G401 (cell line): ENCODE measurements around the gene ZNF891. TPM values are rescaled to one million over a fixed set of nuclear protein-coding genes. Genes with fewer than 3 reads are reported as not detected.

Experiments used
- DNase-seq: peaks from one replicate; pipeline ENCODE4 v3.0.0-alpha.2; 2015; ENCODE audit warnings: low spot score
- in situ Hi-C: cut with HindIII; loops from 2 replicates; pipeline ENCODE4 v1.10.0; 2016; ENCODE audit warnings: low sequenced_read_pairs, mixed read lengths
- total RNA-seq: library from RNA; depleted of rRNA; stranded (reverse); fragments of >200 nt; shearing (Covaris generic); gene quantifications from 2 replicates; pipeline ENCODE4 v1.2.3, GENCODE V29; 2014; rRNA removed

The ZNF891 gene
- total RNA-seq: 1.4 and 1.6 TPM in 2 replicates

GRCh38 chr12:133130038-133130807 is at the start of gene ZNF891, which contains the start of gene ZNF10:
ZNF891 (minus strand) TSS chr12:133130274; CDS start chr12:133121918, 8,356 bp downstream.
ZNF10 (plus strand) TSS chr12:133130627; CDS start chr12:133144493, 13,866 bp downstream.
- DNase-seq: peak; percentile 92
- in situ Hi-C loops: no loop called here

GRCh38 chr12:133174901-133175300 is 44.8 kb upstream of the ZNF891 start:
- in situ Hi-C loops: no loop called here
- DNase-seq: no peak

DNA sequence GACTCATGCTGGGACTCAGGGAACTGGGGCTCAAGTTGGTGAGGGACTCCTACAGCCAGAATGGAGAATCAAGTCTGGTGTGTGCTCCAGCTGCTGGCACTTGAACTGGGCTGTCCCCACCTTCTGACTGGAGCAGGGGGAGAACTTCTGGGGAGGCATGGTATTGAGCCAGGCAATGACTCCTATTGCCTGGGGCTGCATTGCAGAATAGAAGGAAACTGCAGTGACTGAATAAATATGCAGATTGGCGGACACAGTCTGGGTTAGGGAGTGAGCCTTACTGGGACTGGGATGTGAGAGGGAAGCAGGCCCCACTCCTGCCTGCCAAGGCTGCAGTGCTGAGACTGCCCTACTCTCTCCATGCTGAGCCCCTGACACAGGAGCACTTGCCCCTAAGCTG is 42.4 kb upstream of the ZNF891 start:
- DNase-seq: no peak
- in situ Hi-C loops: no loop called here

DNA sequence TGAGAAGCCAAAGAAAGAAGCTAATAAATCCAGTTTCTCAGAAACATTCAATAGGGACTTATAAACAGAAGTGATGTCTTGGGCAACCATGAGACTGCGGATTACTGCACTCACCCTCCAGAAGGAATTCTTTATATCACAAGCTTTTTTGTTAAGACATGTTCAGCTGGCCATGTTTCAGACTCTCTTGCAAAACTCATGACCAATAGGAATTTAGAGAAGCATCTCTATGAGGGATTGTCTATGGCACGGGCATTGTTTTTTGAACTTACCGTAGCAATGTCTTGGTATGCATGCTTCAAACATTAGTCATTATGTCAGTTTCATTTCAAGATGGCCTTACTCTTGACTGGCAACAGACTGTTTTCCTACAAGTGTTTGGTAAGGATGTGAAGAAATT is 35.7 kb upstream of the ZNF891 start:
- no peak for DNase-seq
- in situ Hi-C loops: no loop called here

DNA sequence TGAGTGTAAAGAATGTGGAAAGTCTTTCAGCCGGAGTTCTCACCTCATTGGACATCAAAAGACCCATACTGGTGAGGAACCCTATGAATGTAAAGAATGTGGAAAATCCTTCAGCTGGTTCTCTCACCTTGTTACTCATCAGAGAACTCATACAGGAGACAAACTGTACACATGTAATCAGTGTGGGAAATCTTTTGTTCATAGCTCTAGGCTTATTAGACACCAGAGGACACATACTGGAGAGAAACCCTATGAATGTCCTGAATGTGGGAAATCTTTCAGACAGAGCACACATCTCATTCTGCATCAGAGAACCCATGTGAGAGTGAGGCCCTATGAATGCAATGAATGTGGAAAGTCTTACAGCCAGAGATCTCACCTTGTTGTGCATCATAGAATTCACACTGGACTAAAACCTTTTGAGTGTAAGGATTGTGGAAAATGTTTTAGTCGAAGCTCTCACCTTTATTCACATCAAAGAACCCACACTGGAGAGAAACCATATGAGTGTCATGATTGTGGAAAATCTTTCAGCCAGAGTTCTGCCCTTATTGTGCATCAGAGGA is 26.1 kb upstream of the ZNF891 start:
- no peak for DNase-seq
- in situ Hi-C loops: no loop called here

DNA sequence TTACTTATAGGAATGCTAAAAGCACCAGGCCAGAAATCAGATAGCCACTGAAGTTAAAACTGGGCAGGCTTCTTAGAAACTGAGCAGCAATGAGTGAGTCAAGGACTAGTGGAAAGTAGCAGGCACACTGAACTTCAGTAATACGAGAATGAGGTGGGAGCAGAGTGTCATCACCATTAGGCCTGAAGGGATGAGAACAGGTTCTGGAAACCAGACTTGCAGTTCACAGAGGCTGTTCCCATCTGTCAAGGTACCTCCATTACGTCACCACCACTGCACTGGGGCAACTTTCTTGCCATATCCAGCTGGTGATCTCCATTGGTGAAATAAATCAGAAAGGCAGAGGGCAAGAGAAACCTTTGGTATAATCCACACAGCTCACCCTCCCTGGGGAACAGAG is 15.9 kb upstream of the ZNF891 start:
- in situ Hi-C loops: no loop called here

DNA sequence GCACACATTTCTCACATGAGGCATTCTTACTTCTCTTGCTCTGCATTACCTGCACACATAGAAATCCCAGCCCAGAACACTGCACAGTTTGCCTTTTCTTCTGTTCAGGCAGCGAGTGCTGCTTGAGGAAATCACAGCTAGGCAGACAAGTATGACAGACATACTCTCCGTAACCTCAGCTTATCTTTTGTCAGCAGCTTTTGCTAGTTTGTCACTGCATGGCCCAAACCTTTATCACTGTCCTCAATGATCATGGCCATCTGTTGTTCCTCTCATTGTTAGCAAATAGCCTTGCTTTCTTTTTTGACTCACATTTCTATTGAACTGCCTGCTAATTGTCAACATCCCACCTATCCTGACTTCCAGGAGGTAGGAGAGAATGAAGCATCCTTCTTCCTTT is 5.7 kb upstream of the ZNF891 start:
- no peak for DNase-seq
- in situ Hi-C loops: no loop called here

More for the DNA sequence above, 15.9 kb upstream of the ZNF891 start:
- no peak for DNase-seq

DNA sequence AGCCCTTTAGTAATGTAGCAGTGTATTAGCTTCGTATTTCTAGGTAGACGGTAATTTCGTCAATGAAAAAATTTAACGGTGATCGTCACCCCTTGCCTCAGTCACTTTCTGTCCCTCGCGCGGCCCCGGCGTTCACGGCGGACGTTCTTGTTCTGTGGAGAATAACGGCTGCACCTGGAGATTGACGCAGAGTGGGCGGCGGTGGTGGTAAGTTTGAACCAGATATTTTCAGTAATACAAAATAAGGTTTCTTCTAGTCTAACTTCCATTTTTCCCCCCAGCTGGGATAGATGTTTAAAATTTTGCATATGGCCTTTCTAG is 694 bp upstream of the ZNF891 start:
- in situ Hi-C loops: no loop called here
- DNase-seq: no peak

- no peak for DNase-seq
- in situ Hi-C loops: no loop called here
These were observed 571 bp downstream of the ZNF891 start for GRCh38 chr12:133129368-133130037.

DNA sequence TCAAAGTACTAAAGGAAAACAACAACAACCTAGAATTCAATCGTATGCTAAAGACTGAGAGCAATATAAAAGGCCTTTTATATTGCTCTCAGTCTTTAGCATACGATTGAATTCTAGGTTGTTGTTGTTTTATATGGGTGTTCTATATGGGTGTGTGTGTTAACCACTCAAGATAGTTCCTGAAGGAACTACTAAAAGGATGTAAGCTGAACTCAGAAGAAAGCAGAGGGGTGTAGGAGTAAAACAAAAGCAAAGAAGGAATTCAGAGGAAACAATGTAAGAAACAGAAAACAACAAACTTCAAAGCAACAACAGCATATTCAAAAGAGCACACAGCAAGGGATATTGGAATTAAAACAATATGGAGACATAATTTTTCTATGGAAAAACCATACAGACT is 5.4 kb downstream of the ZNF891 start:
- in situ Hi-C loops: no loop called here
- no peak for DNase-seq

GRCh38 chr12:133120385-133121191 is 9.5 kb downstream of the ZNF891 start:
- in situ Hi-C loops: no loop called here
- no peak for DNase-seq

- no peak for DNase-seq
- in situ Hi-C loops: no loop called here
These were observed 21.9 kb downstream of the ZNF891 start for GRCh38 chr12:133108150-133108549.

DNA sequence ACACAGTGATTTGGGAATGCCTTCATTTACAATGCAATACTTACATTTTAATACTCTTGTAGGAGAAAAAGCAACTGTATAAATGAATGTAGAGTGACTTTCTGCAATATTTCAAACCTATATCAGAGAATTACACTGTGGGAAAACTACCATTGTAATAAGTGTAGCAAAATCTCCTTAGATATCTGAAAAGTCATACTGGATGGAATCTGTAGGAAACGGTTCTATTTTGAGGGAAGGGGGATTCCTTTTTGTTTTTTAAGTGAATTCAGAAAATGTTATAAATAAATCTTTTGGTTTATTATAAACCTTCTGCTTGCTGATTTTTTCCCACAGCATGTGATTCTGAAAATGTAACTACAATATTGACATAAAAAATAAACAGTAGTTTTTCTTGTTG is 23.0 kb downstream of the ZNF891 start:
- in situ Hi-C loops: no loop called here
- DNase-seq: no peak

GRCh38 chr12:133106253-133106652 is 23.8 kb downstream of the ZNF891 start:
- DNase-seq: no peak
- in situ Hi-C loops: no loop called here

DNA sequence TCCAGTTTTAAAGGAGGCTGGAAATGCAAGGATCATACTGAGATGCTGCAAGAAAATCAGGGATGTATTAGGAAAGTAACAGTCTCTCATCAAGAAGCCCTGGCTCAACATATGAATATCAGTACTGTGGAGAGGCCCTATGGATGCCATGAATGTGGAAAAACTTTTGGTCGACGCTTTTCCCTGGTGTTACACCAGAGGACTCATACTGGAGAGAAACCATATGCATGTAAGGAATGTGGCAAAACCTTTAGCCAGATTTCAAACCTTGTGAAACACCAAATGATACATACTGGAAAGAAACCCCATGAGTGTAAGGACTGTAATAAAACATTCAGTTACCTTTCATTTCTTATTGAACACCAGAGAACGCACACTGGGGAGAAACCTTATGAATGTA is 24.5 kb downstream of the ZNF891 start:
- no peak for DNase-seq
- in situ Hi-C loops: no loop called here

DNA sequence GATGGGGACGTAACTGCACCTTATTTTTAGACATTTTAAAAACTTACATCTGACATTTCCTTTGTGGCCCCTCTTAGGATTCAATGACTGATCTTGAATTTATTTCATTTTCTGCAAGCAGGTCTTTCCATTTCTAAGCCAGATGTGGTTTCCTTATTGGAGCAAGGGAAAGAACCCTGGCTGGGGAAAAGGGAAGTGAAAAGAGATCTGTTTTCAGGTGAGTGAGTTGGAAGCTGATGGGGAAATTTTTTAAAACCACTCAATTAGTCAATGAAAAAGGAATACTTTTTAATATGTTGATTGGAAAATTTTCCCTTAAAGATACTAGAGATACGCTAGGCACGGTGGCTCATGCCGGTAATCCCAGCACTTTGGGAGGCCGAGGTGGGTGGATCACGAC is 46.7 kb downstream of the ZNF891 start:
- in situ Hi-C loops: no loop called here
- DNase-seq: no peak

DNA sequence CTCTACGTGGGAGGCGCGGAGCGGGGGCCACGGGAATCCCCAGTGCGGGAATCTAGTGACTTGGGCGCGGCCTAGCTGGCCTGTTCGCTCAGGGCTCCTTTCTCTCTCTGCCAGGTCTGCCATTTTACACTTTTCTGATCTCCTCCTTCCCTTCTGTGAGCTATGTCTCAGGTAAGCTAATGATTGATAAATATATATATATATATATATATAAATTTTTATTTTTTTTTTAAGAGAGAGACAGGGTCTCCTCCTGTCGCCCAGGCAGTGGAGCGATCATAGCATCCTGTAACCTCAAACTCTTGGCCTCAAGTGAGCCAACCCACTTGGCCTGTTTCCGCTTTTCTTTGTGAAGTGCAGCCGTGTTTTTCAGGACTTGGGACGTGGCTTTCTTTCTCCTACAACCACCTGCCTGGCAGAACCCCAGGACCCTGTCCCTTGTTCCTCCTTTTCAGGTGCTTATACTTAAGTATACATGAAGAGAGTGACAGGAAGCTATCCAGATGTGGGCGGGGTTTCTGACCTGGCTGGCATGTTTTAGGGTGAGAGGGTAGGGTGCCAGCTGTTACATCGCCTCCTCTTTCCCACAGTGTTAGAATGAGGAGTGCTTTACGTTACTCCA is 48.8 kb downstream of the ZNF891 start:
- DNase-seq: no peak
- in situ Hi-C loops: no loop called here

GRCh38 chr12:133080368-133081158 is 49.5 kb downstream of the ZNF891 start, which contains the start of gene ZNF140:
ZNF140 (plus strand) TSS chr12:133080923; CDS start chr12:133081321, 398 bp downstream.
- in situ Hi-C loops: no loop called here
- DNase-seq: peak; percentile 98

GRCh38 chr12:133080026-133080367 is 50.1 kb downstream of the ZNF891 start:
- peak; percentile 99 for DNase-seq
- in situ Hi-C loops: no loop called here
